ENCODE data around the gene NUDT3. TPM values are rescaled to one million over a fixed set of nuclear protein-coding genes. Genes with fewer than 3 reads are reported as not detected.
"Not testable (repeated sequence)": the region's sequence is repeated elsewhere in the genome, so short reads cannot be mapped to it uniquely, and the experiment has no call there.

Gene NUDT3
- total RNA-seq, 1 experiment from 2014 or later: 18.3 TPM

GRCh38 chr6:34288581-34288980 is 103.9 kb downstream of the NUDT3 start:
- no peak for DNase-seq (ENCODE audit: low read depth)

DNA sequence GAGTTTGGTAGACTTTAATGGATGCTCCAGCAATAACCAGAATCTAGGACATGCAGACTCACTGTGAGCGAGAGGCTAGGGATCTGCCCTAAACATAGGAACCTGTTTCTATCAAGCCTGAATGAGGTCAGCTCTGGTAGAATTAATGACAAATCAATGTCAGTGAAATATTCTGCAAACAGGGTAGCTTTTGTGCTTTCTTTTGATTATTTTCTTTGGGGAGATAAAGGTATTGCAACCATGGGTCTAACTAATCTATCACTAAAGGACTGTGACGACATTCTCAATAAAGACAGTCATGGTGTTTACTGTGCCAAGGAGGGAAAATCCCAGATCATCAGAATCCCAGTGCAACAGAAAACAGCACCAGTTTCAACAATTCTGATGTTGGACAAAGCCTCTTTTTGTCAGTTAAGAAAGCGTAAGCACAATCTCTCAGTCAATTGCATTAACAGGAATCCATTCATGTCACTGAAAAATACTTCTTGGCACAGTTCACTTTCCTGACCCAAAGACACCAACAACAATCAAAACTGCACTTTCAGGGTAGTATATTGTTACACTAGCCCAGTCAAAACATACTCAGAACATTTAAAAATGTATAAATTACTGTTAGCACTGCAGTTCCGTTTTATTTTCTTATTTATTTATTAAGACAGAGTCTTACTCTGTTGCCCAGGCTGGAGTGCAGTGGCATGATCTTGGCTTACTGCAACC is 106.9 kb downstream of the NUDT3 start:
- no peak for DNase-seq (ENCODE audit: low read depth)

DNA sequence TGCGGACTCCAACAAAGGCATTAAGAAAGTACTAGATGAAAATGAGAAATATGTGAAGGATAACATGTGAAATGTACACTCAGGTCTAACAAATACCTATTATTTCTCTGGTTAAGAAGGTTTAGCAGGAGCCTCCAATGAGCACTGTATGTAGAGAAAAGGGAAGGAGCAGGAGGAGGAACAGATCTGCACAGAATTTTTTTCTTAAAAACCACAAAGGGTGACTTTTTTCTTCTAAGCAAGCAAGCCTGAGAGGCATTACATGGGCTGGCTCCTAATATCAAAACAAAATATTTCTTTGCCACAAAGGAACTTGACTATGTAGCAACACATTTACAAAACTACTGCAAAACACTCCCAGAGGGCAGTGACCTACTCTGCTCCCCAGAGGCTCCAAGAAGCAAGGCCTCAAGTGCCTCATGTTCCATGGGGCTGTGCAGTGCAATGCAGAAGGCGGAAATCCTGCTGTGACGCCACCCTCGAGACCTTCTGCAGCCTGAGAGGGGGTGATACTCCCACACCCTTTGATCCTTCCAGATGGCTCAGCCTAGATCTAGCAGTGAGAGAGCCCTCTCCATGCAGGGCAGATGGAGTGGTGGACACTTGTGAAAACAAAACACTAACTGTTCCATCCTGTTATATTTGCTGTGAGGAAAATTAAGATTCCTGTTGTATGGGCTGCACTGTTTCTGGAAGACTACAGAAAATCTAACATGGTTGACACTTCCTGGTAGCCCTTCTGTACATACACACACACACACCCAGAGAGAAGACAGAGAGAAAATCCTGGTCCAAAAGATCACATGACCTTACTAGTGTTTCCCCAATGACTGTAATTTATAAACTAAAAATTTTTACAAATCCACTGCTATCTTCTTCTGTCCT is 107.7 kb downstream of the NUDT3 start:
- DNase-seq (ENCODE audit: low read depth): peak; percentile 29

GRCh38 chr6:34281702-34282334 is 110.7 kb downstream of the NUDT3 start:
- DNase-seq (ENCODE audit: low read depth): no peak

DNA sequence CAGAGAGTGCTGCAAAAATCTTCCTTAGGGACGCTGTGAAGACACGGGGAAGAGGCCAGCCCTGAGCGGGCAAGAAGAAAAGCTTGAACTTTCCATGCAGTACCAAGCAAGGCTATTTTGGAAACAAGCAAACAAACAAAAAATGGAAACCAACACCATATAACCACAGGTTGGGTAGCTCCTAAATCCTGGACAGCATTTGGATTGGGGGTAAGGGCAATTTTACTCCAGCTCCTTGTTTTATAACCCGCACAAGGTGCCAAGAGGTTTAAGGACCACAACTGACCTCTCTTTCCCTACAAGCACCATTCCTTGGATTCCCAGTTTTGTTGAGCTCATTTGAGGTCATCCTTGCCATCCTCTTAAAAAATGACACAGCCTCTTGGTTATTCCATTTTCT is 112.3 kb downstream of the NUDT3 start:
- DNase-seq (ENCODE audit: low read depth): no peak

DNA sequence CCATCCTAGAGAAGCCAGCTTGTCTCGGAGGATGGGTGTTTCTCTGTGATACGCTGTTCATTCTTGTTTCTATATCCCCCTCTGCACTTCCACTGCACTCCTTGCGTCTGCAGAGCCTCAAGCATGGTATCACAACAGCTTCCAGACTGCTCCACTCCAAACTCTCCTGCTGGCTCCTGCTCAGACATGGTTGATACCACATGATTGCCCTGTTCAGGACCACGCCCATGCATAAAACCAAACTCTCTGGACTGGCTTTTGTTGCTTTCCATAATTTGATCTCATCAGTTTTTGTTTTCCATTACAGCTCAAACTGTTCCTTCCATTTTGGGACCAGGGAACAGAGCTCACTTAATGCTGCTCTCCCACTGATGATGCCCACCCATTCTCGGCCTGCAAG is 113.6 kb downstream of the NUDT3 start:
- DNase-seq (ENCODE audit: low read depth): no peak

GRCh38 chr6:34277763-34278112 is 114.7 kb downstream of the NUDT3 start:
- DNase-seq (ENCODE audit: low read depth): no peak

DNA sequence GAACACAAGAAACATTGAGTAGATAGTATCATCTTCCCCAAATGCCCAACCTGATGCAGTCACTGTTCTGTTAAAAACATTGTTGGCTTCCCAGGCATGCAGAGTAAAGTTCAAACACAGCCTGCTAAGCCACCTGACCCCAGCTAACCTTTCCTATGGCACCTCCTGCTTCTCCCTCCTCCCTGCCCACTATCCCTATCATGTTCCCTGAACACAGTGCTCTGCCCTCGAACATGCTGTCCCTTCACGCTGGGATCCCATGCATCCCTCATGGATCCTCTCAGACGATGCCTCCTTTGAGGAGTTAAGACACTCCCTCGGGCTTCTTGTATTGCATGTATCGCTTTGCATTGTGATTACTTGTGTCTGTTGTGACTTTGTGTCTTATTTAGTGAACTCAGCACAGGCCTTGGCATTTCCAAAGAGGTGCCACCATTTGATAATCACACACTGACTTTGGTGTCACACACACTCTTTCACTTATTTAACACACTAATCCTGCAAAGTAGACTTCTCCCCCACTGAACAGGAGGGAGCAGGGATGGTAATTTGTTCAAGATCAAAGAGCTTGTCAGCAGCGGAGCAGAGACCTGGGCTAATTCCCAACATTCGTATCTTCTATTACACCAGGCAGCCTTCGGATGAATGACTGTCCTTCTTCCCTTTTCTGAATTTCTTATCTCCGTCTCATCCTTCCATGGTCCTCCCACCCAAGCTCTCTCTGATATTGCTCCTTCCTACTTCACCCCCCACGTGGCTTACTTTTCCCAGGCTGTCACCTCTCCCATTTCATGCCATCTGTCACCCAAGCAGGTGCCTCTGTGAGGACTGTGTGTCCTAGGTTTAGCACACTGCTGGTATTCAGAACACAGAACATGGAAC is 115.3 kb downstream of the NUDT3 start:
- DNase-seq (ENCODE audit: low read depth): no peak

GRCh38 chr6:34276191-34276590 is 116.3 kb downstream of the NUDT3 start:
- no peak for DNase-seq (ENCODE audit: low read depth)

DNA sequence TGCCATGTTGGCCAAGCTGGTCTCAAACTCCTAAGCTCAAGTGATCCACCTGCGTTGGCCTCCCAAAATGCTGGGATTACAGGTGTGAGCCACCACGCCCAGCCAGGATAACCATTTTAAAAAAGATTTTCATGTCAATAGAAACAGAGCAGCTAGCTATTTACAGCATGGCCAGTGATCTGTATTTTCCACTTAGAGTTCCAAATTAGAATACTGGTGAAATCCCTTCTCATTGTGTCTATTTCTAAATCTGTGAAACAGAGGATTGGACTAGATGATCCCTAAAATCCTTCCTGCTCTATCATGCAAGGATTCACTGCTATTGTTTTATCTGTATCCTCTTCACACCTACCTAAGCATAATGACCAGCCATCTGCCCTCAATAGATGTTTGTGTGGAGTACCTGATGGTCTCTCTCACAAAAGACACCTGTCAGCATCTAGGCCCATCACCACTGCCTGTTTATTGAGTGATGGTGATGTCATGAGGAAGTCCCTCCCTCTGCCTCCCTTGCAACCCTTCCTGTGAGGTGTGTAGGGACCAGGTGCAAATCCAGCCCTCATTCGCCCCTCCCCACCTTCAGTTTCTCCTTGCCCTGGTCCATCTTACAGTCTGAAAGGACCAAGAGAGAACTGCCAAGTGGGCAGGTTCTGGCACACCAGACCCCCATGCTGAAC is 117.2 kb downstream of the NUDT3 start:
- no peak for DNase-seq (ENCODE audit: low read depth)

DNA sequence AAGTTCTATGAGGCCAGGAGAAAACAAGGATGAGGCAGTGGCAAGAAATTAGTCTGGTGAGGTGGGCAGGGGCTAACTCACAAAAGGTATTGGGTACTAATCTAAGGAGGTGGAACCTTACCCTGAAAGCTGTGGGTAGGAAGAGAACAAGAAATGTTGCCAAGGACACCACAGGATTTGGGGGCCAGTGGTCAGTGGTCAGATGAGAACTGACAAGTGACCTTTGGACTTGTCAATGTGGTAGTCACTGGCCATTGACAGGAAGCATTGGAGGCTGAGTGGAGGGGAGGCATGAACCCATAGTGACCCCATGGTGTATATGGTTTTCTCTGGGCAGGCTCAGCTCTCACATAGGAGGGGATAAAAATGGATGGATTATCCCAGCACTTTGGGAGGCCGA is 118.3 kb downstream of the NUDT3 start:
- no peak for DNase-seq (ENCODE audit: low read depth)

GRCh38 chr6:34273242-34273805 is 119.1 kb downstream of the NUDT3 start:
- DNase-seq (ENCODE audit: low read depth): peak; percentile 22

DNA sequence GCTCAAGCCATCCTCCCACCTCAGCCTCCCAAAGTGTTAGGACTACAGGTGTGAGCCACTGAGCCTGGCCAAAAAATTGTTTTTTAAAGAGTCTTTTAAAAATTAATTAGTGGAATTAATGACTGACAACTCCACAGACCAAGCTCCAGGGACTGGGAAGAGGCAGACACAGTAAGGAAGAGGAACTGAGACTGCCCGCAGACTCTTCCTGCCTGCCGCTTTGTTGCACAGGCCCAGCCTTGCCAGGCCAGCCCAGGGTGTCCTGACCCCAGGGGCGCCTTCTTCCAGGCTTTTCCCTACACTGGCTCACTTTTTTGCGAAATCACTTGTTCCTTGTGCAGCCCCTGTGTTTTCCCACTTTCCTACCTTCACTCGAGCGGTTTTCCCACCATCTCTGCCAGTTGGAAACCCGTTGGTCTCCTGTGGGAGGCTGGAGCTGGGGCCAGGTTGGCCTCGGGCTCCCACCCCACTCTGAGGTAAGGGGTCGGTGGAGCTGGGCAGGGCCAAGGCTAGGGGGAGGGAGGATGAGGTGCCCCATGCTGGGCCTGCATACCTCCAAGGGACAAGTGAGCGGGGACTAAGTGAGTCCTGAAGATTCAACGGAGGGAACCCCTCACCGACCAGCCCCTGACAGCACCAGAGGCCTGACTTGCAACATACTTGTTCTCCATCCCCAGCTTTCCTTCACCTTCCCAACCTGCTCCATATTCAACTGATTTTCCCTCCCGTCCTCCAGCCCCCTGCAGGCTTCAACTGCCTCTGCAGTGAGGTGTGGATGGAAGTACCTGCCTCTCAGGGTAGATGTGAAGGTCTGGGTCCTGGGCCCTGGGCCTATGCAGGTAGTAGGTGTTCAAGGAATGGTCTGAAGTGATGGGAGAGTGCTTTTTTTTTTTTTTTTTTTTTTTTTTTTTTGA is 120.2 kb downstream of the NUDT3 start:
- DNase-seq (ENCODE audit: low read depth): no peak

DNA sequence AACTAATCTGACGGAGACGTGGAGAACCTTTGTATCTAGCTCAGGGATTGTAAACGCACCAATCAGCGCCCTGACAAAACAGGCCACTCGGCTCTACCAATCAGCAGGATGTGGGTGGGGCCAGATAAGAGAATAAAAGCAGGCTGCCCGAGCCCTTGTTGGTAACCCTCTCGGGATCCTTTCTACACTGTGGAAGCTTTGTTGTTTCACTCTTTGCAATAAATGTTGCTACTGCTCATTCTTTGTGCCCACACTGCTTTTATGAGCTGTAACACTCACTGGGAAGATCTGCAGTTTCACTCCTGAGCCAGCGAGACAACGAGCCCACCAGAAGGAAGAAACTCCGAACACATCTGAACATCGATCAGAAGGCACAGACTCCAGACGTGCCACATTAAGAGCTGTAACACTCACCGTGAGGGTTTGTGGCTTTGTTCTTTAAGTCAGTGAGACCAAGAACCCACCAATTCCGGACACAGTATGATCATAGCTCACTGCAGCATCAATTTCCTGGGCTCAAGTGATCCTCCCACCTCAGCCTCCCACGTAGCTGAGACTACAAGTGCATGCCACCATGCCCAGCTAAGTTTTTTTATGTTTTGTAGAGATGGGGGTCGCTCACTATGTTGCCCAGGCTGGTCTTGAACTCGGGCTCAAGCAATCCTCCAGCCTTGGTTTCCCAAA is 122.7 kb downstream of the NUDT3 start:
- not testable (repeated sequence) for DNase-seq (ENCODE audit: low read depth)

GRCh38 chr6:34269132-34269531 is 123.3 kb downstream of the NUDT3 start:
- DNase-seq (ENCODE audit: low read depth): not testable (repeated sequence)

DNA sequence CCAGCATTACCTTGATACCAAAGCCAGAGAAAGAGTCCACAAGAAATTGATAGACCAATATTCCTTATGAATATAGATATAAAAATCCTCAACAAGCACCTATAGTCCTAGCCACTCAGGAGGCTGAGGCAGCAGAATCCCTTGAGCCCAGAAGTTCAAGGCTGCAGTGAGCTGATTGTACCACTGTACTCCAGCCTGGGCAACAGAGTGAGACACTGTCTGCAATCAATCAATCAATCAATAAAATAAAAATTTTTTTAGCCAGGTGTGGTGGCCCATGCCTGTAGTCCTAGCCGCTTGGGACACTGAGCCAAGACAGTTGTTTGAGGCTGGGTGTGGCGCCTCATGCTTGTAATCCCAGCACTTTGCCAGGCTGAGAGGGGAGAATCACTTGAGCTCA is 124.7 kb downstream of the NUDT3 start:
- no peak for DNase-seq (ENCODE audit: low read depth)

- not testable (repeated sequence) for DNase-seq (ENCODE audit: low read depth)
These were observed 129.0 kb downstream of the NUDT3 start for GRCh38 chr6:34263484-34263883.

GRCh38 chr6:34260576-34261267 is 131.7 kb downstream of the NUDT3 start:
- no peak for DNase-seq (ENCODE audit: low read depth)

Data from M059J (cell line).